GM21619 (cell line): Measurements from ENCODE around the gene C16orf92.
A peak's percentile ranks its signal among the peaks of the same experiment; 100 is the strongest.

Source experiments
- ATAC-seq: cut with Tn5 transposase; IDR thresholded peaks from one replicate; pipeline ENCODE4 v1.9.1; 2021; ENCODE audit not compliant: unreplicated experiment

Gene C16orf92, protein sequence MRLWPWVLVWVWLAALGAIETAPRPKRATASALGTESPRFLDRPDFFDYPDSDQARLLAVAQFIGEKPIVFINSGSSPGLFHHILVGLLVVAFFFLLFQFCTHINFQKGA

GRCh38 chr16:30022887-30023286 is at the start of gene C16orf92:
C16orf92 (plus strand) TSS chr16:30023198; CDS start chr16:30023341, 143 bp downstream.
- no peak for ATAC-seq

GRCh38 chr16:29973384-29974246 is 49.4 kb upstream of the C16orf92 start, which contains the start of gene TAOK2:
TAOK2 (plus strand) TSS chr16:29973868; CDS start chr16:29977773, 3,905 bp downstream.
- peak; percentile 80 for ATAC-seq

GRCh38 chr16:29974291-29975133 is 48.5 kb upstream of the C16orf92 start:
- ATAC-seq: peak; percentile 1

DNA sequence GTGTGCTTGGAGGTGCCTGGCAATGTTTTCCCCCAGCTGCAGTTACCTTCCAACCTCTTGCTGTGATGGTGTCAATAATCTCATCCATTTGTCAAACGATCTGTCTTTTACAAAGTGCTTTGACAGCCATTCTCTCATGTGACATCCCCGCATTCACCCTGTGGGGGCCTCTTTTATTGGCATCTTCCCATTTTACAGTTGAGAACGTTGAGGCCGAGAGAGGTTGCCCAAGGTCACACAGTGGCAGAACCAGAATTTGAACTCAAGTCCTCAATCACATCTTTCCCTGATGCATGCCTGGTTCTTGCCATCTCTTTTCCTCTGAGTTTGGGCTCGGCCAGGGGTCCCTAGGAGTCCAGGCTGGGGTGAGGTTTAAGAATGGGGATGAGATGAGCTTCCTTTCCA is 47.9 kb upstream of the C16orf92 start:
- ATAC-seq: no peak

- ATAC-seq: no peak
Observed at GRCh38 chr16:29975811-29976511, 47.0 kb upstream of the C16orf92 start.

- no peak for ATAC-seq
Observed at GRCh38 chr16:29977063-29977825, 45.8 kb upstream of the C16orf92 start.

DNA sequence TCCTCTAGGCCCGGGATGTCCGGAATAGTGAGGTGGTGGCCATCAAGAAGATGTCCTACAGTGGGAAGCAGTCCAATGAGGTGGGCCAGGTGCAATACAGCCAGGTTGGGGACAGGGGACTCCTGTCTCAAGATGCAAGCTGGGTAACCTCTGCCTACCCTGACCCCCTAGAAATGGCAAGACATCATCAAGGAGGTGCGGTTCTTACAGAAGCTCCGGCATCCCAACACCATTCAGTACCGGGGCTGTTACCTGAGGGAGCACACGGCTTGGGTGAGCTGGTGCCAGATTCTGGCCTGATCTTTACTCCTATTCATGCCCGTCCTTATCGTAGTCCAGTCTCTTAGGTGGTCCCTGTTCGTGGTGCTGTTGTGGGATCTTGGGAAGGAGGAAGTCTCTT is 44.9 kb upstream of the C16orf92 start:
- no peak for ATAC-seq

GRCh38 chr16:29978564-29979270 is 44.3 kb upstream of the C16orf92 start:
- no peak for ATAC-seq

- ATAC-seq: no peak
Observed at GRCh38 chr16:29982560-29983419, 40.2 kb upstream of the C16orf92 start.

DNA sequence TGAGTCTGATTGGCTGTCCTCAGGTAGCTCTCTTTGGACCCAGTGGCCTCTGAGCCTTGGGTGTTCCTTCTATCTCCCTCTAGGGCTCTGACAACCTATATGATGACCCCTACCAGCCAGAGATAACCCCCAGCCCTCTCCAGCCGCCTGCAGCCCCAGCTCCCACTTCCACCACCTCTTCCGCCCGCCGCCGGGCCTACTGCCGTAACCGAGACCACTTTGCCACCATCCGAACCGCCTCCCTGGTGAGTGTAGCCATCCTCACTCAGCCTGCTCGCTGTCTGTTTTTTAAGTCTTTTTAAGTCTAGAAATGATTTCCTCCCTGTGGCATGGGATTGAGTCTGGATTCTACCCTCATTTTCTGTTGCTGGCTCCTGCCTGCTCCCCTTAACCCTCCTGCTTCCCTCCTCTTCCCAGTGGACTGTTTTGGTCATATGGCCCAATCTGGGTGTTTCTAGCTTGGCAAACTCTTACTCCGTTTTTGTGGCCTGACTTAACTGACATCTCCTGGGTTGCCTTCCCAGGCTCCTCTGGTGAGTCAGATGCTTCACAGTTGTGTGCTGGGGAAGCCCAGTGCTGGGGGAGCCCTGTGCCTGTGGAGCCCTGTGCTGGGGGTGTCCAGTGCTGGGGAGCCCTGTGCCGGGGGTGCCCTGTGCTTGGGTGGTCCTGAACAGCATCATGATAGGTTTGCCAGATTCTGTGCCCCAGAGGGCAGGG is 39.4 kb upstream of the C16orf92 start:
- ATAC-seq: no peak

GRCh38 chr16:29984137-29984763 is 38.7 kb upstream of the C16orf92 start:
- no peak for ATAC-seq

GRCh38 chr16:29984764-29985147 is 38.2 kb upstream of the C16orf92 start:
- ATAC-seq: no peak

DNA sequence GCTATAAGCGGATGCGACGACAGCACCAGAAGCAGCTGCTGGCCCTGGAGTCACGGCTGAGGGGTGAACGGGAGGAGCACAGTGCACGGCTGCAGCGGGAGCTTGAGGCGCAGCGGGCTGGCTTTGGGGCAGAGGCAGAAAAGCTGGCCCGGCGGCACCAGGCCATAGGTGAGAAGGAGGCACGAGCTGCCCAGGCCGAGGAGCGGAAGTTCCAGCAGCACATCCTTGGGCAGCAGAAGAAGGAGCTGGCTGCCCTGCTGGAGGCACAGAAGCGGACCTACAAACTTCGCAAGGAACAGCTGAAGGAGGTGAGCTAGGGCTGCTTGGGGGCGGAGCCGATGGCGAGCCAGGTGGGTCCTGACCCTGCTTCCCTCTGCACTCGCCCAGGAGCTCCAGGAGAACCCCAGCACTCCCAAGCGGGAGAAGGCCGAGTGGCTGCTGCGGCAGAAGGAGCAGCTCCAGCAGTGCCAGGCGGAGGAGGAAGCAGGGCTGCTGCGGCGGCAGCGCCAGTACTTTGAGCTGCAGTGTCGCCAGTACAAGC is 37.7 kb upstream of the C16orf92 start:
- ATAC-seq: no peak

GRCh38 chr16:29986231-29986630 is 36.8 kb upstream of the C16orf92 start:
- no peak for ATAC-seq

DNA sequence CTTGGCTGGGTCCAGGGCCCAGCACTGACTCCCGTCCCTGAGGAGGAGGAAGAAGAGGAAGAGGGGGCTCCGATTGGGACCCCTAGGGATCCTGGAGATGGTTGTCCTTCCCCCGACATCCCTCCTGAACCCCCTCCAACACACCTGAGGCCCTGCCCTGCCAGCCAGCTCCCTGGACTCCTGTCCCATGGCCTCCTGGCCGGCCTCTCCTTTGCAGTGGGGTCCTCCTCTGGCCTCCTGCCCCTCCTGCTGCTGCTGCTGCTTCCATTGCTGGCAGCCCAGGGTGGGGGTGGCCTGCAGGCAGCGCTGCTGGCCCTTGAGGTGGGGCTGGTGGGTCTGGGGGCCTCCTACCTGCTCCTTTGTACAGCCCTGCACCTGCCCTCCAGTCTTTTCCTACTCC is 36.1 kb upstream of the C16orf92 start:
- ATAC-seq: no peak

GRCh38 chr16:29987371-29988085 is 35.5 kb upstream of the C16orf92 start:
- no peak for ATAC-seq
